HG02623 (cell line): ENCODE measurements around the gene SYTL2.
"Not testable (repeated sequence)": the region's sequence is repeated elsewhere in the genome, so short reads cannot be mapped to it uniquely, and the experiment has no call there.

ENCODE experiments used
- ATAC-seq: cut with Tn5 transposase; IDR thresholded peaks from one replicate; pipeline ENCODE4 v1.9.1; 2021; ENCODE audit warnings: moderate library complexity; ENCODE audit not compliant: unreplicated experiment

Gene SYTL2

GRCh38 chr11:85695546-85695945 is 115.4 kb downstream of the SYTL2 start:
- ATAC-seq: no peak

GRCh38 chr11:85694385-85694980 is 116.5 kb downstream of the SYTL2 start:
- ATAC-seq: no peak

- ATAC-seq: no peak
Observed at GRCh38 chr11:85685820-85686459, 125.0 kb downstream of the SYTL2 start, which contains the start of gene CCDC89. Gene CCDC89, minus strand, starts transcription at chr11:85686195. Its CDS starts 65 bp downstream, at chr11:85686130.

- ATAC-seq: no peak
Observed at GRCh38 chr11:85685125-85685819, 125.7 kb downstream of the SYTL2 start.

- ATAC-seq: peak; percentile 83
Observed at GRCh38 chr11:85682330-85683305, 128.3 kb downstream of the SYTL2 start.

- no peak for ATAC-seq
Observed at GRCh38 chr11:85680897-85681296, 130.0 kb downstream of the SYTL2 start.

- ATAC-seq: no peak
Observed at GRCh38 chr11:85679576-85679975, 131.4 kb downstream of the SYTL2 start.

GRCh38 chr11:85673393-85673792 is 137.5 kb downstream of the SYTL2 start:
- no peak for ATAC-seq

- no peak for ATAC-seq
Observed at GRCh38 chr11:85672105-85672902, 138.6 kb downstream of the SYTL2 start.

- ATAC-seq: not testable (repeated sequence)
Observed at GRCh38 chr11:85670949-85671663, 139.8 kb downstream of the SYTL2 start.

- ATAC-seq: no peak
Observed at GRCh38 chr11:85668157-85668556, 142.8 kb downstream of the SYTL2 start.

- ATAC-seq: no peak
Observed at GRCh38 chr11:85666687-85667086, 144.3 kb downstream of the SYTL2 start.

GRCh38 chr11:85665733-85666132 is 145.2 kb downstream of the SYTL2 start:
- ATAC-seq: no peak

GRCh38 chr11:85664615-85665481 is 146.1 kb downstream of the SYTL2 start, which contains the start of gene CREBZF:
Gene CREBZF, minus strand, starts transcription at chr11:85665129. Its CDS starts 254 bp downstream, at chr11:85664875.
- ATAC-seq: peak; percentile 90

- ATAC-seq: peak; percentile 56
Observed at GRCh38 chr11:85663753-85664614, 147.0 kb downstream of the SYTL2 start.

GRCh38 chr11:85663080-85663752 is 147.7 kb downstream of the SYTL2 start:
- ATAC-seq: no peak
